Measurements from ENCODE around the gene GOLIM4. TPM values are rescaled to one million over a fixed set of nuclear protein-coding genes. Genes with fewer than 3 reads are reported as not detected.

Gene GOLIM4
- total and polyA plus RNA-seq, 2 donors (not counting 1 experiment from before 2014, with no cell fraction given), result 46.2 to 77.3 TPM

DNA sequence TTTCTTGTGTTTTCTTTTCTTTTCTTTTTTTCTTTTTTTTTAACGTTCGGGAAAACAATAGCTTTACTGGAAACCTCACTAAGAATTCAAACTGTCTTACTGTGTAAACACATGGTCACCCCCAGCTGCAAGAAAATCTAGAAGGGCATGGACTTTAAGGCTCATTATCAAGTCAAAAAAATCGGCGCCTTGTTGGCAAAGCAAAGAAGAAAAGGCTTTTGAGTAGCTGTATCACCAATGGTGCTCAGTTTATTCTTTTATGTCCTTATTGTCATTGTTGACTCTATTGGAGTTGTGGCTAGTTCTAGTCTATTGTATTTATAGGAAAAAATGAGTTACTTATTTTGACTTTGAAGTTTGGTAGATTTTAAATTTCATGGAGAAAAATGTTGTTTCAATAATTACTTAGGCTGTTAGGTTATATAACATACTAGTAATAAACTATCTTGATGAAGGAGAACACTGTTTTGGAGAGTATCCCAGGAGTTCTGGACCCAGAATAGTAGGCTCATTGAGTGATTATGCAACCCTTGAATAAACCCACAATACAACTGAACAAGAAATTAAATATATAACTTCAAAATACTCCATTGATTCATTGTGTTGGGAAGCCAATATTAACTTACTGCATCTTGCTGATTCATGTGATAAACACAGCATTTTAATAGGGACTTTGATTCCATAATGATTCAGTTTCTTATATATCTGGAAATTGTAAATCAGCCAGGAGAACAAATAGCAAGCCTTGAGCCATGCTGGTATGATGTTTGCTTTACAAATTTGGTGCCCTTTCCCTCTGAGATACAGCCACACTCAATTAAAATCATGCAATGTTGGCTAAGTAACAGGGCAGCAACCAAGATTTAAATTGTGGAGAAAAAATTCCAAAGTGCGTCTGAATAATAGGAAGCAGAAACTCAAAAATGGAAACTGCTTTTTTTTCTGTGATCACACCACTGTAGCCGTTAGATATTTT, 27.8 kb upstream of the GOLIM4 start:
- Histone ChIP-seq H3K79me2 (ENCODE audit: control insufficient read depth, insufficient read depth, low read length) (no peaks in the 10 kb centered on the region), H3K4me3 (replicated peaks in 1 of 4; ENCODE audit: control extremely low read depth in 1 of 4, insufficient read depth in 1 of 4, low read depth in 3 of 4, low read length in 4 of 4) (no peak overlapping the region), H3K4me1 (ENCODE audit: control insufficient read depth, extremely low read depth, insufficient read depth, low read length) (no peaks in the 10 kb centered on the region), H2AFZ (ENCODE audit: low read length) (no peak overlapping the region), H3K4me2 (ENCODE audit: extremely low read depth, insufficient read depth, low read length) (no peak overlapping the region), H4K20me1 (ENCODE audit: control insufficient read depth, extremely low read depth, insufficient read depth, low read length) (no peaks in the 10 kb centered on the region), H3K9me3 (ENCODE audit: control insufficient read depth, insufficient read depth, low read depth, low read length) (no peaks in the 10 kb centered on the region), H3K36me3 (ENCODE audit: control insufficient read depth, insufficient read depth, low read length) (no peaks in the 10 kb centered on the region), H3K9ac (ENCODE audit: insufficient read depth, low read length) (no peak overlapping the region), H3K27me3 (ENCODE audit: control insufficient read depth, insufficient read depth, low read length) (no peaks in the 10 kb centered on the region), H3K27ac (ENCODE audit: insufficient read depth, low read length) (no peak overlapping the region)
- TF ChIP-seq EZH2 (IDR thresholded peaks at IDR 0.05; ENCODE audit: low read length, missing control alignments) (no peak), CTCF (conservative IDR thresholded peaks at IDR 0.05 in 1 of 2, IDR thresholded peaks at IDR 0.05 in 1 of 2; ENCODE audit: low read depth in 1 of 2, low read length in 2 of 2) (no peak)
- peak; percentile 23 to 71 for DNase-seq (ENCODE audit: low read depth in 2 of 2)

DNA sequence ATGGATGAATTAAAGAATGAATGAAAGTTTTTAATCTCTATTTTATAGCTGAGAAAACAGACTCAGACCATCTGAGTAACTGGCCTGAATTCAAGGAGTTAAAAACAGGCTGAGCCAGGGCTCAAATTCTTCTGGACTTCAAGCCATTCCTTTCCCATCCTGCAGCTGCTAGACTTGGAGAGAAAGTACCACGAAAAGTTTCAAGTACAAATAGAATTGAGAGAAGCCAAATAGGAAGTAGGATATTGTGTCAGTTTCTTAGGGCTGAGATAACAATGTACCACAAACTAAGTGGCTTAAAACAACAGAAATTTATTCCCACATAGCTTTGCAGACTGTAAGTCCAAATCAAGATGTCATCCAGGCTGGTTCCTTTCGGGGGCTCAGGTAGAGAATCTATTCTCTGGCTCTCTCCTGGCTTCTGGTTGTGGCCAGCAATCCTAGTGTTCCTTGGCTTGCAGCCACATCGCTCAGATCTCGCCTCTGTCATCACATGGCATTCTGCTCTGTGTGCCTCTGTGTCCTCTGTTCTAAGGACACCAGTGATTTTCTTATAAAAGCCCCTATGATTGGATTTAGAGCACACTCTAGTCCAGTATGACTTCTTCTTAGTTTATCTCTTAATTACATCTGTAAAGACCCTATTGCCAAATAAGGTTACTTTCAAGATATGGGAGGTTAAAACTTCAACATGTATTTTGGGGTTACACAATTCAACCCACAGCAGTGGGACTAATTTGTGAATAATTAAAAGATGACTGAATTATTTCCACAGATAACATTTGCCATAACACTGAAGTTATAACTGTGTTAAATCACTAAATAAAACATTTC, 25.7 kb upstream of the GOLIM4 start:
- no peaks in the 10 kb centered on the region for H3K36me3 ChIP-seq (ENCODE audit: control insufficient read depth, insufficient read depth, low read length)
- H3K4me1 ChIP-seq (ENCODE audit: control insufficient read depth, extremely low read depth, insufficient read depth, low read length), result no peaks in the 10 kb centered on the region
- no peaks in the 10 kb centered on the region for H3K79me2 ChIP-seq (ENCODE audit: control insufficient read depth, insufficient read depth, low read length)
- DNase-seq (ENCODE audit: low read depth in 2 of 2), result peak; percentile 47 to 64
- no peak overlapping the region for H3K4me2 ChIP-seq (ENCODE audit: extremely low read depth, insufficient read depth, low read length)
- no peak for TF ChIP-seq EZH2 (IDR thresholded peaks at IDR 0.05; ENCODE audit: low read length, missing control alignments)
- TF ChIP-seq CTCF (conservative IDR thresholded peaks at IDR 0.05 in 1 of 2, IDR thresholded peaks at IDR 0.05 in 1 of 2; ENCODE audit: low read depth in 1 of 2, low read length in 2 of 2), result no peak
- no peak overlapping the region for H3K4me3 ChIP-seq (replicated peaks in 1 of 4; ENCODE audit: control extremely low read depth in 1 of 4, insufficient read depth in 1 of 4, low read depth in 3 of 4, low read length in 4 of 4)
- no peak overlapping the region for H3K27ac ChIP-seq (ENCODE audit: insufficient read depth, low read length)
- no peaks in the 10 kb centered on the region for H3K27me3 ChIP-seq (ENCODE audit: control insufficient read depth, insufficient read depth, low read length)
- no peak overlapping the region for H3K9ac ChIP-seq (ENCODE audit: insufficient read depth, low read length)
- H4K20me1 ChIP-seq (ENCODE audit: control insufficient read depth, extremely low read depth, insufficient read depth, low read length), result no peaks in the 10 kb centered on the region
- H3K9me3 ChIP-seq (ENCODE audit: control insufficient read depth, insufficient read depth, low read depth, low read length), result no peaks in the 10 kb centered on the region
- H2AFZ ChIP-seq (ENCODE audit: low read length), result no peak overlapping the region

GRCh38 chr3:168117853-168118313, 22.2 kb upstream of the GOLIM4 start:
- no peak overlapping the region for H3K4me2 ChIP-seq (ENCODE audit: extremely low read depth, insufficient read depth, low read length)
- no peaks in the 10 kb centered on the region for H3K36me3 ChIP-seq (ENCODE audit: control insufficient read depth, insufficient read depth, low read length)
- H3K4me3 ChIP-seq (replicated peaks in 1 of 4; ENCODE audit: control extremely low read depth in 1 of 4, insufficient read depth in 1 of 4, low read depth in 3 of 4, low read length in 4 of 4), result no peak overlapping the region
- peak in 1 of 2 donors; percentile 41 for DNase-seq (ENCODE audit: low read depth in 2 of 2)
- H3K27ac ChIP-seq (ENCODE audit: insufficient read depth, low read length), result no peak overlapping the region
- no peaks in the 10 kb centered on the region for H3K4me1 ChIP-seq (ENCODE audit: control insufficient read depth, extremely low read depth, insufficient read depth, low read length)
- H3K79me2 ChIP-seq (ENCODE audit: control insufficient read depth, insufficient read depth, low read length), result no peaks in the 10 kb centered on the region
- no peaks in the 10 kb centered on the region for H4K20me1 ChIP-seq (ENCODE audit: control insufficient read depth, extremely low read depth, insufficient read depth, low read length)
- no peak for TF ChIP-seq EZH2 (IDR thresholded peaks at IDR 0.05; ENCODE audit: low read length, missing control alignments)
- TF ChIP-seq CTCF (conservative IDR thresholded peaks at IDR 0.05 in 1 of 2, IDR thresholded peaks at IDR 0.05 in 1 of 2; ENCODE audit: low read depth in 1 of 2, low read length in 2 of 2), result no peak
- H3K27me3 ChIP-seq (ENCODE audit: control insufficient read depth, insufficient read depth, low read length), result no peaks in the 10 kb centered on the region
- H3K9me3 ChIP-seq (ENCODE audit: control insufficient read depth, insufficient read depth, low read depth, low read length), result no peaks in the 10 kb centered on the region
- no peak overlapping the region for H2AFZ ChIP-seq (ENCODE audit: low read length)
- H3K9ac ChIP-seq (ENCODE audit: insufficient read depth, low read length), result no peak overlapping the region
